Karpas-422 (cell line): Measurements from ENCODE around the gene FBLN1. TPM values are rescaled to one million over a fixed set of nuclear protein-coding genes. Genes with fewer than 3 reads are reported as not detected.

Source experiments
- DNase-seq: peaks from one replicate; pipeline ENCODE4 v3.0.0-alpha.2; 2015
- H2AFZ ChIP-seq: fragments of 200-600 bp; sonication (generic); 2 replicates; pipeline ENCODE4 v1.6.1; 2014; ENCODE audit warnings: antibody characterized with exemption, low read length, mixed read lengths
- H3K27ac ChIP-seq: fragments of 200-600 bp; sonication (generic); 2 replicates; pipeline ENCODE4 v1.5.1; 2014; ENCODE audit warnings: mild to moderate bottlenecking, low read length, moderate library complexity
- H3K27me3 ChIP-seq: fragments of 200-600 bp; sonication (generic); 2 replicates; pipeline ENCODE4 v1.6.1; 2014; ENCODE audit warnings: low read length, mixed read lengths
- H3K36me3 ChIP-seq: fragments of 200-600 bp; sonication (generic); 2 replicates; pipeline ENCODE4 v1.6.1; 2014; ENCODE audit warnings: low read length, mixed read lengths; ENCODE audit not compliant: insufficient read depth
- H3K4me1 ChIP-seq: fragments of 200-600 bp; sonication (generic); 2 replicates; pipeline ENCODE4 v1.6.1; 2014; ENCODE audit warnings: mild to moderate bottlenecking, low read length, mixed read lengths
- H3K4me2 ChIP-seq: fragments of 200-600 bp; sonication (generic); 2 replicates; pipeline ENCODE4 v1.6.1; 2014; ENCODE audit warnings: low read length, low read depth, mild to moderate bottlenecking; ENCODE audit not compliant: poor library complexity, severe bottlenecking
- H3K4me3 ChIP-seq: fragments of 200-600 bp; sonication (generic); 2 replicates; pipeline ENCODE4 v1.5.1; 2014; ENCODE audit warnings: mild to moderate bottlenecking, antibody characterized with exemption, low read length, mixed read lengths
- H3K79me2 ChIP-seq: fragments of 200-600 bp; sonication (generic); 2 replicates; pipeline ENCODE4 v1.6.1; 2014; ENCODE audit warnings: mild to moderate bottlenecking, low read length, mixed read lengths
- H3K9ac ChIP-seq: fragments of 200-600 bp; sonication (generic); 2 replicates; pipeline ENCODE4 v1.6.0; 2014; ENCODE audit warnings: low read length
- H3K9me2 ChIP-seq: fragments of 200-600 bp; sonication (generic), shearing (Covaris generic); replicated peaks from 2 replicates; pipeline ENCODE4 v1.6.0; 2014; ENCODE audit warnings: mild to moderate bottlenecking, low read length, moderate library complexity; ENCODE audit not compliant: insufficient read depth
- H3K9me3 ChIP-seq: fragments of 300-700, 200-600 bp; sonication (generic); 2 replicates; pipeline ENCODE4 v1.6.1; 2014; ENCODE audit warnings: low read length, mixed read lengths
- H4K20me1 ChIP-seq: fragments of 200-600 bp; sonication (generic); 2 replicates; pipeline ENCODE4 v1.6.1; 2014; ENCODE audit warnings: mild to moderate bottlenecking, antibody characterized with exemption, low read length, low read depth; ENCODE audit not compliant: insufficient read depth
- total RNA-seq: library from RNA; depleted of rRNA; stranded (reverse); fragments of >200 nt; shearing (Covaris generic); gene quantifications from 2 replicates; pipeline ENCODE4 v1.2.3, GENCODE V29; 2014; ENCODE audit warnings: low replicate concordance

Gene FBLN1
- total RNA-seq, 1 experiment from 2014 or later: not detected

GRCh38 chr22:45578524-45579147, 76.0 kb downstream of the FBLN1 start:
- Histone ChIP-seq H3K9me3 (no peaks in the 10 kb centered on the region), H3K4me2 (no peak overlapping the region), H3K79me2 (no peaks in the 10 kb centered on the region), H3K4me3 (no peak overlapping the region), H3K9ac (no peak overlapping the region), H3K4me1 (peaks cover 16% of the 10 kb centered on the region), H4K20me1 (0 out of 2 replicates have a peak, but pooled peaks cover 4% of the 10 kb centered on the region), H2AFZ (no peak overlapping the region), H3K27ac (no peak overlapping the region), H3K9me2 (no peaks in the 10 kb centered on the region), H3K27me3 (no peaks in the 10 kb centered on the region), H3K36me3 (no peaks in the 10 kb centered on the region)
- no peak for DNase-seq

GRCh38 chr22:45579306-45579705, 76.6 kb downstream of the FBLN1 start:
- Histone ChIP-seq H3K79me2 (no peaks in the 10 kb centered on the region), H2AFZ (no peak overlapping the region), H3K27ac (no peak overlapping the region), H3K9me3 (no peaks in the 10 kb centered on the region), H3K4me1 (peaks cover 16% of the 10 kb centered on the region), H3K4me3 (no peak overlapping the region), H3K4me2 (no peak overlapping the region), H3K9me2 (no peaks in the 10 kb centered on the region), H3K27me3 (no peaks in the 10 kb centered on the region), H4K20me1 (0 out of 2 replicates have a peak, but pooled peaks cover 4% of the 10 kb centered on the region), H3K36me3 (no peaks in the 10 kb centered on the region), H3K9ac (no peak overlapping the region)
- DNase-seq: no peak

GRCh38 chr22:45579806-45580725, 77.4 kb downstream of the FBLN1 start:
- Histone ChIP-seq H3K9me3 (no peaks in the 10 kb centered on the region), H3K4me3 (no peak overlapping the region), H3K9ac (no peak overlapping the region), H3K27me3 (no peaks in the 10 kb centered on the region), H3K4me1 (peaks cover 13% of the 10 kb centered on the region), H2AFZ (no peak overlapping the region), H3K4me2 (no peak overlapping the region), H3K27ac (no peak overlapping the region), H3K79me2 (no peaks in the 10 kb centered on the region), H3K36me3 (no peaks in the 10 kb centered on the region), H3K9me2 (no peaks in the 10 kb centered on the region), H4K20me1 (0 out of 2 replicates have a peak, but pooled peaks cover 4% of the 10 kb centered on the region)
- DNase-seq: no peak

- H3K9ac ChIP-seq: no peak overlapping the region
- H3K36me3 ChIP-seq: no peaks in the 10 kb centered on the region
- no peak overlapping the region for H2AFZ ChIP-seq
- H4K20me1 ChIP-seq: 0 out of 2 replicates have a peak, but pooled peaks cover 4% of the 10 kb centered on the region
- H3K9me2 ChIP-seq: no peaks in the 10 kb centered on the region
- no peak overlapping the region for H3K4me2 ChIP-seq
- H3K9me3 ChIP-seq: no peaks in the 10 kb centered on the region
- H3K27me3 ChIP-seq: no peaks in the 10 kb centered on the region
- no peak overlapping the region for H3K27ac ChIP-seq
- H3K4me3 ChIP-seq: no peak overlapping the region
- peaks cover 8% of the 10 kb centered on the region for H3K4me1 ChIP-seq
- H3K79me2 ChIP-seq: no peaks in the 10 kb centered on the region
- DNase-seq: no peak
Measured at GRCh38 chr22:45580726-45581381, 78.2 kb downstream of the FBLN1 start.

- Histone ChIP-seq H3K9me3 (no peaks in the 10 kb centered on the region), H4K20me1 (0 out of 2 replicates have a peak, but pooled peaks cover 4% of the 10 kb centered on the region)
Measured at GRCh38 chr22:45581549-45582080, 78.9 kb downstream of the FBLN1 start.

GRCh38 chr22:45582236-45582954, 79.7 kb downstream of the FBLN1 start:
- Histone ChIP-seq H3K27me3 (no peaks in the 10 kb centered on the region), H3K9me2 (no peaks in the 10 kb centered on the region), H4K20me1 (0 out of 2 replicates have a peak, but pooled peaks cover 4% of the 10 kb centered on the region), H3K4me1 (no peaks in the 10 kb centered on the region), H3K79me2 (no peaks in the 10 kb centered on the region), H3K4me3 (no peak overlapping the region), H3K9me3 (no peaks in the 10 kb centered on the region), H3K4me2 (no peak overlapping the region), H3K36me3 (no peaks in the 10 kb centered on the region), H3K27ac (no peak overlapping the region), H3K9ac (no peak overlapping the region), H2AFZ (no peak overlapping the region)
- no peak for DNase-seq

More at GRCh38 chr22:45581549-45582080, 78.9 kb downstream of the FBLN1 start:
- Histone ChIP-seq H3K36me3 (no peaks in the 10 kb centered on the region), H3K27ac (no peak overlapping the region), H3K4me1 (peaks cover under 1% of the 10 kb centered on the region; the same call in 1 of the 2 replicates), H3K9ac (no peak overlapping the region), H3K27me3 (no peaks in the 10 kb centered on the region), H3K4me2 (no peak overlapping the region), H3K9me2 (no peaks in the 10 kb centered on the region), H3K79me2 (no peaks in the 10 kb centered on the region), H2AFZ (no peak overlapping the region), H3K4me3 (no peak overlapping the region)
- no peak for DNase-seq

- Histone ChIP-seq H2AFZ (no peak overlapping the region), H3K27ac (no peak overlapping the region)
Measured at GRCh38 chr22:45582955-45583320, 80.3 kb downstream of the FBLN1 start.

More at GRCh38 chr22:45582955-45583320, 80.3 kb downstream of the FBLN1 start:
- H3K4me3 ChIP-seq: no peak overlapping the region
- no peaks in the 10 kb centered on the region for H3K9me3 ChIP-seq
- H3K36me3 ChIP-seq: no peaks in the 10 kb centered on the region
- H3K9ac ChIP-seq: no peak overlapping the region
- no peaks in the 10 kb centered on the region for H3K27me3 ChIP-seq
- no peaks in the 10 kb centered on the region for H3K9me2 ChIP-seq
- no peaks in the 10 kb centered on the region for H3K79me2 ChIP-seq
- no peaks in the 10 kb centered on the region for H3K4me1 ChIP-seq
- 0 out of 2 replicates have a peak, but pooled peaks cover 4% of the 10 kb centered on the region for H4K20me1 ChIP-seq
- no peak for DNase-seq
- H3K4me2 ChIP-seq: no peak overlapping the region
